GM12891 (cell line): ENCODE data around the gene FITM1.

Source experiments
- PAX5 ChIP-seq: IDR thresholded peaks from 2 replicates; pipeline ENCODE4 v1.6.1; 2011; ENCODE audit warnings: low read length, moderate library complexity, mild to moderate bottlenecking; ENCODE audit not compliant: insufficient read depth, severe bottlenecking
- POLR2A ChIP-seq: IDR thresholded peaks from 2 replicates; pipeline ENCODE4 v1.6.1; 2011; ENCODE audit warnings: low read depth, low read length, control low read depth
- POLR2AphosphoS5 ChIP-seq: IDR thresholded peaks from 2 replicates; pipeline ENCODE4 v1.6.1; 2011; ENCODE audit warnings: low read depth, low read length, control low read depth
- POU2F2 ChIP-seq: IDR thresholded peaks from 2 replicates; pipeline ENCODE4 v1.6.1; 2011; ENCODE audit warnings: low read depth, mild to moderate bottlenecking, control low read depth, low read length, moderate library complexity
- SPI1 ChIP-seq: IDR thresholded peaks from 2 replicates; pipeline ENCODE4 v1.6.1; 2011; ENCODE audit warnings: low read depth, low read length, control low read depth
- TAF1 ChIP-seq: IDR thresholded peaks from 2 replicates; pipeline ENCODE4 v1.6.1; 2011; ENCODE audit warnings: low read depth, low read length, control low read depth

GRCh38 chr14:24080888-24081738 is 49.3 kb upstream of the FITM1 start:
- TF ChIP-seq POLR2AphosphoS5, result no peak
- TF ChIP-seq POLR2A, result no peak
- TF ChIP-seq TAF1, result no peak
- TF ChIP-seq POU2F2, result no peak
- no peak for TF ChIP-seq SPI1
- TF ChIP-seq PAX5, result no peak
